BE2C (cell line): ENCODE results near the gene PTGR2.
A peak's percentile ranks its signal among the peaks of the same experiment; 100 is the strongest.

Source experiments
- DNase-seq: peaks from one replicate; pipeline ENCODE4 v3.0.0-alpha.2; 2020
- H3K27me3 ChIP-seq: fragments of 250-450 bp; sonication (Bioruptor Pico); 2 replicates; pipeline ENCODE4 v1.5.1; 2020; ENCODE audit warnings: mild to moderate bottlenecking
- H3K36me3 ChIP-seq: fragments of 250-450 bp; sonication (Bioruptor Pico); 2 replicates; pipeline ENCODE4 v1.5.1; 2020; ENCODE audit warnings: mild to moderate bottlenecking
- H3K4me1 ChIP-seq: fragments of 250-450 bp; sonication (Bioruptor Pico); 2 replicates; pipeline ENCODE4 v1.5.1; 2020
- H3K4me3 ChIP-seq: 2 replicates; pipeline ENCODE4 v1.5.1; 2011; ENCODE audit warnings: low read depth, low read length
- H3K9me3 ChIP-seq: fragments of 250-450 bp; sonication (Bioruptor Pico); 2 replicates; pipeline ENCODE4 v1.5.1; 2020
- TF ChIP-seq, protein P1 (sequence below): IDR thresholded peaks from 2 replicates; pipeline ENCODE4 v1.5.1; 2012; ENCODE audit warnings: mild to moderate bottlenecking, low read depth, low read length

Gene PTGR2

GRCh38 chr14:73842201-73842600, 9.4 kb upstream of the PTGR2 start:
- Histone ChIP-seq H3K4me3 (no peak overlapping the region), H3K4me1 (no peaks in the 10 kb centered on the region), H3K27me3 (no peaks in the 10 kb centered on the region), H3K9me3 (no peaks in the 10 kb centered on the region), H3K36me3 (no peaks in the 10 kb centered on the region)
- DNase-seq, result no peak
- TF ChIP-seq, protein P1, sequence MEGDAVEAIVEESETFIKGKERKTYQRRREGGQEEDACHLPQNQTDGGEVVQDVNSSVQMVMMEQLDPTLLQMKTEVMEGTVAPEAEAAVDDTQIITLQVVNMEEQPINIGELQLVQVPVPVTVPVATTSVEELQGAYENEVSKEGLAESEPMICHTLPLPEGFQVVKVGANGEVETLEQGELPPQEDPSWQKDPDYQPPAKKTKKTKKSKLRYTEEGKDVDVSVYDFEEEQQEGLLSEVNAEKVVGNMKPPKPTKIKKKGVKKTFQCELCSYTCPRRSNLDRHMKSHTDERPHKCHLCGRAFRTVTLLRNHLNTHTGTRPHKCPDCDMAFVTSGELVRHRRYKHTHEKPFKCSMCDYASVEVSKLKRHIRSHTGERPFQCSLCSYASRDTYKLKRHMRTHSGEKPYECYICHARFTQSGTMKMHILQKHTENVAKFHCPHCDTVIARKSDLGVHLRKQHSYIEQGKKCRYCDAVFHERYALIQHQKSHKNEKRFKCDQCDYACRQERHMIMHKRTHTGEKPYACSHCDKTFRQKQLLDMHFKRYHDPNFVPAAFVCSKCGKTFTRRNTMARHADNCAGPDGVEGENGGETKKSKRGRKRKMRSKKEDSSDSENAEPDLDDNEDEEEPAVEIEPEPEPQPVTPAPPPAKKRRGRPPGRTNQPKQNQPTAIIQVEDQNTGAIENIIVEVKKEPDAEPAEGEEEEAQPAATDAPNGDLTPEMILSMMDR, result no peak

- H3K27me3 ChIP-seq, result no peaks in the 10 kb centered on the region
- TF ChIP-seq, protein P1, result no peak
- H3K9me3 ChIP-seq, result no peaks in the 10 kb centered on the region
- no peaks in the 10 kb centered on the region for H3K4me1 ChIP-seq
- DNase-seq, result no peak
- no peak overlapping the region for H3K4me3 ChIP-seq
- no peaks in the 10 kb centered on the region for H3K36me3 ChIP-seq
These were observed 8.8 kb upstream of the PTGR2 start for GRCh38 chr14:73842851-73843250.

DNA sequence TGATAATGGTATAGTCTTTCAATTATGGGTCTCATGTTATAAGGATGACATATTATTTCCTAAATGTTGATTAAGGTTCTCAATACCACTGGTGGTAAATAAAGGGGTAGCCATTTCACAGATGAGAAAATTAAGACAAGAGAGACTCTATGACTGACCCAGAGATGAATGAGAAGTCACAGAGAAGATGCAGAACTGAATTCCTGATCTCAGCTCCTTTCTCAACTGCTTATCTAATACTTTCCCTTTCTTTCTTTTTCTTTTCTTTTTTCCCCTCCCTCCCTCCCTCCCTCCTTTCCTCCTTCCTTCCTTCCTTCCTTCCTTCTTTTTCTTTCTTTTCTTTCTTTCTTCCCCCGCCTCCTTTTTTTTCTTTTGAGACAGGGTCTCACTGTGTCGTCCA, 8.3 kb upstream of the PTGR2 start:
- H3K4me3 ChIP-seq, result no peak overlapping the region
- H3K27me3 ChIP-seq, result no peaks in the 10 kb centered on the region
- H3K9me3 ChIP-seq, result no peaks in the 10 kb centered on the region
- no peaks in the 10 kb centered on the region for H3K36me3 ChIP-seq
- no peak for DNase-seq
- no peaks in the 10 kb centered on the region for H3K4me1 ChIP-seq
- TF ChIP-seq, protein P1, result no peak

- Histone ChIP-seq H3K9me3 (no peaks in the 10 kb centered on the region), H3K4me1 (no peaks in the 10 kb centered on the region), H3K4me3 (no peak overlapping the region), H3K27me3 (no peaks in the 10 kb centered on the region), H3K36me3 (no peaks in the 10 kb centered on the region)
- no peak for DNase-seq
- TF ChIP-seq, protein P1, result no peak
These were observed 4.7 kb upstream of the PTGR2 start for GRCh38 chr14:73846947-73847346.

- TF ChIP-seq, protein P1, result no peak
- no peaks in the 10 kb centered on the region for H3K27me3 ChIP-seq
- no peaks in the 10 kb centered on the region for H3K9me3 ChIP-seq
These were observed 631 bp upstream of the PTGR2 start for GRCh38 chr14:73851000-73851399.

DNA sequence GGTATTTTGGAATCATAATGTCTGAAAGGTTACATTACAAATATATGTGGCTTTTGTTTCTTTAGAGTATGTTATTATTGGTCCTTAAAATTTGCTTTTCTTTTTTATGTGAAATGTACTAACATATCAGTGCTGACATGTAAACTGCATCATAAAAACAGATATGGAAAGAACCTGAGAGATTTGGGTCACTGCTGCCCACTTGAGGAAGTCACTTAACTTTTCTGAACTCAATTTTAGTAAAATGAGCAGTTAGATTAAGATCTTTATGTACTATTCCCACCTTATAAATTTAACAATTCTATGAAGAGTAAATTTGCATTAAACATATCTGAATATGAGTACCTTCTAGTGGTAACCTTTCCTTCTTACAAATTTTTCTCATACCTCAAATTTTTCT, 7.5 kb downstream of the PTGR2 start:
- H3K9me3 ChIP-seq, result no peaks in the 10 kb centered on the region
- H3K4me1 ChIP-seq, result no peaks in the 10 kb centered on the region
- H3K36me3 ChIP-seq, result peaks cover 8% of the 10 kb centered on the region; the same call in 1 of the 2 replicates
- H3K27me3 ChIP-seq, result no peaks in the 10 kb centered on the region
- TF ChIP-seq, protein P1, result no peak
- no peak overlapping the region for H3K4me3 ChIP-seq
- no peak for DNase-seq

More at GRCh38 chr14:73851000-73851399, 631 bp upstream of the PTGR2 start:
- DNase-seq, result no peak
- no peaks in the 10 kb centered on the region for H3K36me3 ChIP-seq
- peak overlapping the region; percentile 68 for H3K4me3 ChIP-seq
- H3K4me1 ChIP-seq, result no peaks in the 10 kb centered on the region
